Stimulated activated CD8-positive, alpha-beta memory T cell treated with anti-CD3 and anti-CD28 coated beads, Interleukin-4, amount 100 ng/mL, for 1 hour (primary cell): Measurements from ENCODE around the gene VTA1.
"Not testable (repeated sequence)": the region's sequence is repeated elsewhere in the genome, so short reads cannot be mapped to it uniquely, and the experiment has no call there.

Experiments
- DNase-seq, 2 donors: peaks; one replicate each; pipeline ENCODE4 v3.0.0-alpha.2; 2020; ENCODE audit warnings: low read depth in 2 of 2, low spot score in 1 of 2

The VTA1 gene

DNA sequence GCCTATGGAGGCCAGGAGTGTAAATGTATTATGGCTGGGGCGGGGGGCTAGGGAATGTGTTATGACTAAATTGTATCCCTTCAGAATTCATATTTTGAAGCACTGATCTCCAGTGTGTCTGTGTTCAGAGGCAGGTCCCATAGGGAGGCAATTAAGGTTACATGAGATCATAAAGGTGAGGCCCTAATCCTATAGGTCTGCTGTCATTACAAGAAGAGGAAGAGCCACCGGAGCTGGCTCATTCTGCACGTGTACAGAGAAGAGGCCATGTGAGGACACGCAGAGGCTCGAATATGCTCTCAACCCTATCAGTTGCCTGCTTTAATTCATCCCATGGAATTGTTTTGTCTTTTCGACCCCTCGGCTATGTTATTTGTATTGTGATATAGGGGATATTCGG lies 76.9 kb downstream of the VTA1 start:
- DNase-seq, result no peak

DNA sequence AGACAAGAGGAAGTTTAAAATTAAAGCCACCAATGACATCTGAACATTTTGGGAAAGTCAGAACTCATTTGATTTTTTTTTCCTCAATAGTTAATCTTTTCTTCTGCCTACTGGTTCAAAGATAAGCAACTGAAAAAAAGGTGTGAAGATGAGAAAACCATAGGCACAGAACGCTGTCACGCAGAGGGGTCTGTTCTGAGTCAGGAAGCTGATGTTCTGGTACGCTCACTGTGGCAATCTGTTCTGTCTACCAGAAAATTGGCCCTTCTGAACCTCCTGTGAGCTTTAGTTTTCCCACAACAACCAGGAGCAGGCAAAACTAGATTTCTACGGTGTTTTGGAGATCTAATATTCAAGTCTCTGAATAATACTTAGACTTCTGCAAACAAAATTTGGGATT lies 78.1 kb downstream of the VTA1 start:
- no peak for DNase-seq

DNA sequence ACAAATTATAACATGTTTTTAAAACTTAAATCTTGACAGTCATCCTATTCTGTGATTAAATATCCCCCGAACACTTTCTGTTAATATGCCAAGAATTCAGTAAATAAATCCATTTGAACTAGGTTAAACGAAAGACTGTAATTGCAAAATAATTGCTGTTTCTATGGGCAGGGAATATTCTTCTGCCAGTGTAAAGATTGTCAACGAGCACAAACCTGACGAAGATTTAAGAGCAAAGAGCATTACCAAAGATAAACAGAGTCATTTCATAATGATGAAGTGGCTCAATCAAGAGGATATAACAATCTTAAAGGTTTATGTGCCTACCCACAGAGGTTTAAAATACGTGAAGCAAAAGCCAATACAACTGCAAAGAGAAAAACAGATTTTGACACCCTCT lies 78.5 kb downstream of the VTA1 start:
- DNase-seq, result no peak

DNA sequence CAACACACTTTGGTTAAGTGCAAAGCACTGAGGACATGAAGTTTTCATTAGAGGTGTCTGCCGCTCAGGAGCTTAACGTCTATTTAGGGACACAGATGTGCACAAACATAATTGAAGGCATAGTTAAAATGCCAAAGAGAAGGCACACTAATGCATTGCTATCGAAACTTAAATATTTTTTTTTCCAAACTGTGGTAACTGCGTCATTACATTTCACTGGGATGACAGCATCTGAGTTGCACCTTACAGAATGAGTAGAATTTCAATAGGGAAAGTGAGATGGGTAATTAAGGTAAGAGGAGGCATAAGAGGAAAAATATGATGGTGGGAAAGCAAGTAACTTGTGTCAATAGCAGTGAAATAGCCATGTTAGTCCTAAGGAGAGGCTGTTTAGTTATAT lies 79.7 kb downstream of the VTA1 start:
- no peak for DNase-seq

DNA sequence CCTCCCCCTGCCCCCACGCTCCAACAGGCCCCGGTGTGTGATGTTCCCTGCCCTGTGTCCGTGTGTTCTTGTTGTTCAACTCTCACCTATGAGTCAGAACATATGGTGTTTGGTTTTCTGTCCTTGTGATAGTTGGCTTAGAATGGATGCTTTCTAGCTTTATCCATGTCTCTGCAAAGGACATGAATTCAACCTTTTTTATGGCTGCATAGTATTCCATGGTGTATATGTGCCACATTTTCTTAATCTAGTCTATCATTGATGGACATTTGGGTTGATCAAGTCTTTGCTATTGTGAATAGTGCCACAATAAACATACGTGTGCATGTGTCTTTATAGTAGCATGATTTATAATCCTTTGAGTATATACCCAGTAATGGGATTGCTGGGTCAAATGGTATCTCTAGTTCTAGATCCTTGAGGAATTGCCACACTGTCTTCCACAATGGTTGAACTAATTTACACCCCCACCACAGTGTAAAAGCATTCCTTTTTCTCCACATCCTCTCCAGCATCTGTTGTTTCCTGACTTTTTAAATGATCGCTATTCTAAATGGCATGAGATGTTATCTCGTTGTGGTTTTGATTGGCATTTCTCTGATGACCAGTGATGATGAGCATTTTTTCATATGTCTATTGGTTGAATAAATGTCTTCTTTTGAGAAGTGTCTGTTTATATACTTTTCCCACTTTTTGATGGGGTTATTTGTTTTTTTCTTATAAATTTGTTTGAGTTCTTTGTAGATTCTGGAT lies 82.6 kb downstream of the VTA1 start:
- DNase-seq, result not testable (repeated sequence)

DNA sequence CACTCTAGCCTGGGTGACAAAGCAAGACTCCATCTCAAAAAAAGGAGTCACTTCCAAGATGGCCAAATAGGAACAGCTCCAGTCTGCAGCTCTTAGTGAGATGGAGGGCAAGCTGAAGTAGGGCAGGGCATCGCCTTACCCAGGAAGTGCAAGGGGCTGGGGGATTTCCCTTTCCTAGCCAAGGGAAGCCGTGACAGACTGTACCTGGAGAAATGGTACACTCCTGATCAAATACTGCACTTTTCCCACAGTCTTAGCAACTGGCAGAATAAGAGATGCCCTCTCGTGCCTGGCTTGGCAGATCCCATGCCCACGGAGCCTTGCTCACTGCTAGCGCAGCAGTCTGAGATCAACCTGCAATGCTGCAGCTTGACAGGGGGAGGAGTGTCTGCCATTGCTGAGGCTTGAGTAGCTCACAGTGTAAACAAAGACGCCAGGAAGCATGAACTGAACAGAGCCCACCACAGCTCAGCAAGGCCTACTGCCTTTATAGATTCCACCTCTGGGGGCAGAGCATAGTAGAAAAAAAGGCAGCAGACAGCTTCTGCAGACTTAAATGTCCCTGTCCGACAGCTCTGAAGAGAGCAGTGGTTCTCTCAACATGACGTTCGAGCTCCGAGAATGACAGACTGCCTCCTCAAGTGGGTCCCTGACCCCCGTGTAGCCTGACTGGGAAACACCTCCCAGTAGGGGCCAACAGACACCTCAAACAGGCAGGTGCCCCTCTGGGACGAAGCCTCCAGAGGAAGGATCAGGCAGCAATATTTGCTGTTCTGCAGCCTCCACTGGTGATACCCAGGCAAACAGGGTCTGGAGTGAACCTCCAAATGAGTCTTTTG lies 85.4 kb downstream of the VTA1 start:
- peak; percentile 5 to 17 for DNase-seq

- DNase-seq, result no peak
Measured at GRCh38 chr6:142233945-142234682, 87.1 kb downstream of the VTA1 start.

DNA sequence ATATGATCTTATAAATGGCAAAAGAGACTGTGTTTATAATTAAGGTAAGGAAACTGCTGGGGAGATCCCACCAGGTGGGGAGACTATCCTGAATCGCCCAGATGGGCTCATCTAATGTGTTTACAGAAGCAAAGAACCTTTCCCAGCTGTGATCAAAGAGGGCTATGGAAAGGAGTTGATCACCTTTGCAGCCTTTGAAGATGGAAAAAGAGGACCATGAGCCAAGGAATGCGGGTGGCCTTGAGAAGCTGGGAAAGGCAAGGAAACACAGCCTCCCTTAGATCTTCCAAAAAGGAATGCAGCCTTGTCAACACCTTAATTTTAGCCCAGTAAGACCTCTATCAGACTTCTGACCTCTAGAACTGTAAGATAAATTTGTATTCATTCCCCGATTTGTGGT lies 88.2 kb downstream of the VTA1 start:
- DNase-seq, result no peak

DNA sequence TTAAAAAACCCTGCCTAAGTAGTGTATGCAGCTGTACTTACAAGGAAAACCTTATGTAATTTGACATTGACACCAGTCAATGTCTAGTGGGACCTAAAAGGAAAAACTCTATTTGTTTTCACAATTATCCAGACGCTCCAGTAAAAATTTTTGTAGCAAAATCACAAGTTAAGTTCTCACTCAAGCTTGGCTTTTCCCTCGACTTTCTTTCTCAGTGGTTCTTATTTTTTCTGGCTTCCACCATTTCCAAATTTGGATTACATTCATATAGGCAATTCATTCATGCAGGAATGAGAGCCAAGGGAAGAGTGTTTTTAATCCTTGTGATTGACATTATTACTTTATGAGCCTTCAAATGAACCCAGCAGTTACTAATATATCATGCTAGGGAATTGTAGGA lies 88.7 kb downstream of the VTA1 start:
- DNase-seq, result no peak

GRCh38 chr6:142236691-142237090 lies 89.6 kb downstream of the VTA1 start:
- DNase-seq, result no peak

DNA sequence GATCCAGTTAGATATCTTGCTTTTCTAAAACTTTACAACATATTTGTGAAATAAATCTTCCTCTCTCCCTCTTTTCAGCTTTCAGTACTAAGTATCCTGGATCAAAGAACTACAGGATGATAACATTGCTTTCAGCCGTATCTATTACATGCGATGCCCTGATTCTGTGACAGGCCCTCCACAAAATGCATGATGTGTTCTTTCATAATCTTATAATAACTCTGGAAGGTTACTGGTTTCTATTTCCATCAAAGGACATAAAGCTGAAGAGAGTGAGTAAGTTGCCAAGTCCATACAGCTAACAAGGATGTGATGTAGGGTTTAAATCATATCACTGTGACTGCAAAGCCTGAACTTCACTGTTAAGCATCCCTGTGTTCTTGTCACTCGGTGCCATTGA lies 91.8 kb downstream of the VTA1 start:
- DNase-seq, result no peak

DNA sequence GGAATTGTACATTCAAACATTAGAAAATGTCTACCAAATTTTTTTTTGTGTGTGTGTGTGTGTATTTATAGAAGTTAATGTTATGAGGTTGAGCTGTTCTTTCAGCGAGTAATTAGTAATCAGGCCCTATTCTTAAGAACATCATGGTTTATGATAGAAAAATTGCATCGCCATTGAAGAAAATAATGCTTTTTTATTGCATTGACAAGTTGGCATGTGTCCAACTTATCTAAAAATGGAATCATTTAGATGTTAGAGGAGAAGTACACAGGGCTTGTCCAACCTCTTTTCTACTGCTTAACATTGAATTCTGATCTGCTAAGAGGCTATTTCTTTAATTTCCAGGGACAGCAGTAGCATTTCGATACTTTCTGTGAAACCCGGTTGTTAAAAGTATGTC lies 93.1 kb downstream of the VTA1 start:
- no peak for DNase-seq

DNA sequence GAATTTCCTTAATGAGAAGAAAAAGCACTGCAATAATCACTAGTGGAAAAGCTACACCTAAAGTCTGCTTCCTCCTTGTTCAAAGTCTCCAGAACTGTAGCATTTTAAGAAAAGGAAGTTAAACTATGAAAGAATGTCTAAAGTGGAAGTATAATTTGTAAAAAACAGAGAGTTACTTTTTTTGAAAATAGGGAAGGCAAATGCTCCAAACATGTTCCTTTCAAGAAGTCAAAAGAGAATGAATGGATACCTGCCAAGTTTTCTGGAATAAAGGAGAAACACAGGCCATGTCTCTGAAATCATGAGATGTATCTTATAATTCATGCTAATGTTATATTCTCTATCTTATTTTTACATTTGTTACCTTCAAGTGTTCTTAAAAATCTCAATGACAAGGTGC lies 94.0 kb downstream of the VTA1 start:
- DNase-seq, result no peak

- DNase-seq, result no peak
Measured at GRCh38 chr6:142242269-142242668, 95.2 kb downstream of the VTA1 start.

DNA sequence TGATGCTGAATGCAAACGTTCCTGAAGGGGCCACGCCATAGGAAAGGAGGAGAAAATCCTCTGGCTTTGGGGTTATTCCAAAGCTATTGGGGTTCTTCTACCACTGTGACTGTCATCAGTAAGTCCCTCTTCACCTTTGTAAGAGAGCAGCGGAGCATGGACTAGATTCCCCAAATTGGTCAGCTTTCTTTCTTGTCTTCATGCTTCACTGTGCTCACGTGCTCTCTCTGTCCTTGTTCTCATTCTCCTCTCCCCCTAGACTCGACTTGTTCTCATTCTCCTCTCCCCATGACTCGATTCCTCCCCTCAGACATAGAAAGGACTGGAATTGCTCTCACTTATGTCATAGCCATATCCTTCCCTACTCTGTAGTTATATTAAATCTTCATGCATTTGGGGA lies 99.9 kb downstream of the VTA1 start:
- DNase-seq, result no peak

DNA sequence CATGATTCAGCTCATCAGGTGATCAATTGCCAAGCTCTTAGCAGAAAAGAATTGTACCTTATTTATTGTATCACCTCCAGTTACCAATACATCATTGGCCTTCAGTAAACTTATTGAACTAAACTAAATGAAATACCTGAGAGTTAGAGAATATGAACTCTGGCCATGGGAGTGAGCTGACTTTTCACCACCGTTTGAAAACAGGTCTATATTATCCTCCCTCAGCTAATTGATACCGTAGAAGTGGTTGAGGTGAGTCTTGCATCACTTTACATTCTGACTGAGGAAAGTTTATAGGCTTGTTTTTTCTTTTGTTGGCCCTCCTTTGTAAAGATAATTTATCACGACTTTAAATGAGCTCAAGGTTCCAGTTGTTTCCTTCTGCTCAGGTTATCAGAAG lies 102.2 kb downstream of the VTA1 start:
- DNase-seq, result no peak

- DNase-seq, result no peak
Measured at GRCh38 chr6:142251930-142252445, 104.9 kb downstream of the VTA1 start.

GRCh38 chr6:142254513-142254912 lies 107.5 kb downstream of the VTA1 start:
- no peak for DNase-seq

DNA sequence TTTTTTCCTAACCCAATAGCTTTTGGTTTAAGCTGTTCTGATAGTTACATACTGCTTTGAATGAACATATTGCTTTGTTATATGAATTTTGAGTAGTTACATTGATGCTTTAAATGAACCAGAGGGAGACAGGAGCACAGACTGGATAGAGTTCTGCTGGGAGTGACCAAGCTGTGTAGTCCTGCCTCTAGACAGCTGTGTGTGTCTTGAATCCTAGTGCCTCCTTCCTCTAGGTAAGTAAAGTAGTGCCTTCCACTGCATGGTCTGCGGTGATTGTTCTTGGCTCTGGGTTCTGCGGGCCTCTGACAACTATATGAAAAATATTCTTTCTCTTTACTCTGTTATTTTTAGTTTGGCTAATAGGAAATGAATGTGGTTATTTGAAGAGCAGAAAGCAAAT lies 108.7 kb downstream of the VTA1 start:
- no peak for DNase-seq

DNA sequence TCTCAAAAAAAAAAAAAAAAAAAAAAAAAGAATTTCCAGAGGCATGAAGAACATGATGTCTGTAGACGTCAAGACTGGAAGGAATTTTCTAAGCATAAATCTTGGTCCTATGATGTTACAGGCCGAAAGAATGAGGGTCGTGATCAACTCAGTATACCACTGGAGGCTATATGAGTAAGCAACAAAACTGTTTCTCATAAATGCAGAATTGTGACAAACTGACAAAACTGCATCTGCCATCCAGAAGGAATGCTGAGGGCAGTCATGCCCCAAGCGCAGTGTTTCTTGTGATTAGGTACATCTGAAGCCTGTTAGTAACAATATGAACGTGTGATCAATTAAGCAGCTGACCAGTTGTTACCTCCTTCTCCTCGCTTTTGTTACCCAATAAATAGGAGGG lies 111.2 kb downstream of the VTA1 start:
- no peak for DNase-seq

GRCh38 chr6:142258757-142259156 lies 111.7 kb downstream of the VTA1 start:
- DNase-seq, result no peak

DNA sequence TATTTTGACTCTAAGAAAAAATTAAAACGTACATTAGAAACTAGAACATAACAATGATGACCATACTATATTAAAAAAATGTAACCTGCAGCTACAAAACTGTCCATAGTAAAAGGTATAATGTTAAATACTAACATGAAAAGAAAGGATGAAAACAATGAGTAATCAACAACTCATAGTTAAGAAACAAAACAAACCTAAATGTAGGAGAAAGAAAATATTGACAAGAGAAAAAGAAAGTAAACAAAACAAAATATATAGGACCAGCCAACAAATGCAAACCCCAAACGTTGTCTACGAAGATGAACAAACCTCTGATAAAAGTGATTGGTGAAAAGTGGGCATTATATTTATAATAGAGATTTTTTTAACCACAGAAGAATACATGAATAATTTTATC lies 113.7 kb downstream of the VTA1 start:
- no peak for DNase-seq
